SU-DHL-6 (cell line): ENCODE data around the gene CLDN9.

Experiments used
- H2AFZ ChIP-seq: fragments of 200-600 bp; sonication (generic); 2 replicates; pipeline ENCODE4 v1.6.1; 2014; ENCODE audit warnings: low read depth, mild to moderate bottlenecking, moderate library complexity, mixed read lengths, antibody characterized with exemption, low read length; ENCODE audit not compliant: severe bottlenecking
- H3F3A ChIP-seq: fragments of 200-600 bp; shearing (Covaris generic); 2 replicates; pipeline ENCODE4 v1.6.0; 2016; ENCODE audit warnings: antibody characterized with exemption, mild to moderate bottlenecking; ENCODE audit not compliant: insufficient read depth
- H3K27ac ChIP-seq: fragments of 200-600 bp; sonication (generic); 2 replicates; pipeline ENCODE4 v1.5.1; 2016; ENCODE audit warnings: low read depth, mild to moderate bottlenecking, low read length, moderate library complexity, mixed read lengths
- H3K27me3 ChIP-seq: fragments of 200-600 bp; sonication (generic), shearing (Covaris generic); 2 replicates; pipeline ENCODE4 v1.6.0; 2014; ENCODE audit warnings: mild to moderate bottlenecking, low read length
- H3K36me3 ChIP-seq: fragments of 200-600 bp; sonication (generic); 2 replicates; pipeline ENCODE4 v1.6.1; 2014; ENCODE audit warnings: mild to moderate bottlenecking, low read length, mixed read lengths
- H3K4me2 ChIP-seq: fragments of 300-600, 200-600 bp; shearing (Covaris generic), sonication (generic); 2 replicates; pipeline ENCODE4 v1.6.0; 2014; ENCODE audit warnings: low read length, low read depth, mild to moderate bottlenecking; ENCODE audit not compliant: poor library complexity, severe bottlenecking
- H3K4me3 ChIP-seq: fragments of 200-600 bp; sonication (generic); 2 replicates; pipeline ENCODE4 v1.5.1; 2014; ENCODE audit warnings: antibody characterized with exemption, low read length, mild to moderate bottlenecking, mixed read lengths; ENCODE audit not compliant: insufficient read depth, poor library complexity, severe bottlenecking
- H3K79me2 ChIP-seq: fragments of 200-600 bp; sonication (generic); 2 replicates; pipeline ENCODE4 v1.6.1; 2014; ENCODE audit warnings: mild to moderate bottlenecking, low read length, moderate library complexity; ENCODE audit not compliant: insufficient read depth
- H3K9ac ChIP-seq: fragments of 200-600 bp; sonication (generic); 2 replicates; pipeline ENCODE4 v1.7.0; 2014; ENCODE audit warnings: mild to moderate bottlenecking, low read length
- H3K9me2 ChIP-seq: fragments of 200-600 bp; sonication (generic); replicated peaks from 2 replicates; pipeline ENCODE4 v1.6.1; 2014; ENCODE audit warnings: low read length; ENCODE audit not compliant: insufficient read depth
- H3K9me3 ChIP-seq: fragments of 200-600 bp; sonication (generic); 2 replicates; pipeline ENCODE4 v1.6.1; 2014; ENCODE audit warnings: low read length, mixed read lengths; ENCODE audit not compliant: insufficient read depth
- H4K20me1 ChIP-seq: fragments of 200-600 bp; sonication (generic); 2 replicates; pipeline ENCODE4 v1.6.1; 2014; ENCODE audit warnings: low read depth, mild to moderate bottlenecking, antibody characterized with exemption, low read length, moderate library complexity, mixed read lengths
- CTCF ChIP-seq: fragments of 200-600 bp; sonication (generic); IDR thresholded peaks from one replicate; pipeline ENCODE4 v1.5.1; 2017; ENCODE audit warnings: antibody characterized with exemption, mild to moderate bottlenecking, low read length, moderate library complexity; ENCODE audit not compliant: insufficient read depth, poor library complexity, severe bottlenecking
- EZH2phosphoT487 ChIP-seq: fragments of 200-600 bp; sonication (generic), shearing (Covaris generic); conservative IDR thresholded peaks from 2 replicates; pipeline ENCODE4 v1.6.1; 2018; ENCODE audit warnings: mild to moderate bottlenecking, antibody characterized with exemption, low read length, moderate library complexity, mixed read lengths

CLDN9 gene

GRCh38 chr16:2996298-2996697, 16.4 kb upstream of the CLDN9 start:
- Histone ChIP-seq H2AFZ (no peak overlapping the region), H3K4me2 (no peak overlapping the region), H4K20me1 (no peaks in the 10 kb centered on the region), H3K9ac (no peak overlapping the region), H3K27me3 (no peaks in the 10 kb centered on the region), H3K9me2 (no peaks in the 10 kb centered on the region), H3K27ac (no peak overlapping the region), H3K4me3 (no peak overlapping the region), H3K9me3 (no peaks in the 10 kb centered on the region), H3F3A (no peaks in the 10 kb centered on the region), H3K79me2 (no peaks in the 10 kb centered on the region), H3K36me3 (no peaks in the 10 kb centered on the region)
- no peak for TF ChIP-seq CTCF
- no peak for TF ChIP-seq EZH2phosphoT487

- H3K79me2 ChIP-seq: no peaks in the 10 kb centered on the region
- no peaks in the 10 kb centered on the region for H3K9me3 ChIP-seq
- H3K4me3 ChIP-seq: no peak overlapping the region
- H3K27ac ChIP-seq: no peak overlapping the region
- no peak overlapping the region for H3K9ac ChIP-seq
- no peaks in the 10 kb centered on the region for H4K20me1 ChIP-seq
- no peak overlapping the region for H2AFZ ChIP-seq
- no peaks in the 10 kb centered on the region for H3K36me3 ChIP-seq
- no peaks in the 10 kb centered on the region for H3F3A ChIP-seq
- H3K9me2 ChIP-seq: no peaks in the 10 kb centered on the region
- no peaks in the 10 kb centered on the region for H3K27me3 ChIP-seq
- no peak overlapping the region for H3K4me2 ChIP-seq
- TF ChIP-seq EZH2phosphoT487: no peak
- no peak for TF ChIP-seq CTCF
These were observed 12.8 kb upstream of the CLDN9 start for GRCh38 chr16:2999929-3000328.

- Histone ChIP-seq H3K9me3 (no peaks in the 10 kb centered on the region), H4K20me1 (no peaks in the 10 kb centered on the region), H3K79me2 (no peaks in the 10 kb centered on the region), H3F3A (no peaks in the 10 kb centered on the region), H3K27ac (no peak overlapping the region), H3K36me3 (no peaks in the 10 kb centered on the region), H3K27me3 (no peaks in the 10 kb centered on the region), H3K9me2 (no peaks in the 10 kb centered on the region), H2AFZ (no peak overlapping the region), H3K9ac (no peak overlapping the region), H3K4me2 (no peak overlapping the region), H3K4me3 (no peak overlapping the region)
- TF ChIP-seq CTCF (no peak), EZH2phosphoT487 (no peak)
These were observed 12.2 kb upstream of the CLDN9 start for GRCh38 chr16:3000540-3000939.

- Histone ChIP-seq H3K9ac (no peak overlapping the region), H3K79me2 (no peaks in the 10 kb centered on the region), H3K36me3 (no peaks in the 10 kb centered on the region), H3K9me3 (no peaks in the 10 kb centered on the region), H4K20me1 (no peaks in the 10 kb centered on the region), H3K27ac (no peak overlapping the region), H3F3A (no peaks in the 10 kb centered on the region), H3K4me2 (no peak overlapping the region), H3K27me3 (no peaks in the 10 kb centered on the region), H2AFZ (no peak overlapping the region), H3K4me3 (no peak overlapping the region), H3K9me2 (no peaks in the 10 kb centered on the region)
- TF ChIP-seq EZH2phosphoT487: no peak
- TF ChIP-seq CTCF: no peak
These were observed 11.4 kb upstream of the CLDN9 start for GRCh38 chr16:3001316-3001715.
